Measurements from ENCODE around the gene MRPL1. TPM values are rescaled to one million over a fixed set of nuclear protein-coding genes. Genes with fewer than 3 reads are reported as not detected.
"Not testable (repeated sequence)": the region's sequence is repeated elsewhere in the genome, so short reads cannot be mapped to it uniquely, and the experiment has no call there.

Gene MRPL1
- total RNA-seq, 1 donor from 2014 or later = 72.7 TPM

DNA sequence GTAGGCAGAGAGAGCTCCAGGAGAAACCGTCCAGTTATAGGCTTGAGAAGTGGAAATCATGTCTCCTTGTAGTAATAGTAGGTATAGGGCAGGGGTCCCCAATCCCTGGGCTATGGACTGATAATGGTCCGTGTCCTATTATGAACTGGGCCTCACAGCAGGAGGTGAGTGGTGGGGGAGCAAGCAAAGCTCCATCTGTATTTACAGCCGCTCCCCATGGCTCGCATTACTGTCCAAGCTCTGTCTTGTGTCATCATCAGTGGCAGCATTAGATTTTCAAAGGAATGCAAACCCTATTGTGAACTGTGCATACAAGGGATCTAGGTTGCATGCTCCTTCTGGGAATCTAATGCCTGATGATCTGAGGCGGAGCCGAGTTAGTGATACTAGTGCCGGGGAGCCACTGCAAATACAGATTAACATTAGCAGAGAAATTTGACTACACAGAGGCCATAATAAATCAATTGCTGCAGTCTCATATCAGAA lies 67.6 kb downstream of the MRPL1 start:
- intact Hi-C loops (cut with micrococcal nuclease) = no loop called here
- no peak for DNase-seq (ENCODE audit: low spot score)
- Mint-ChIP-seq H3K9me3 (peaks cover 11% of the 10 kb centered on the region), H3K27ac (no peak overlapping the region), H3K27me3 (ENCODE audit: insufficient read depth) (no peaks in the 10 kb centered on the region), H3K36me3 (ENCODE audit: low read depth) (peaks cover 28% of the 10 kb centered on the region), H3K4me1 (ENCODE audit: low read depth) (no peaks in the 10 kb centered on the region), H3K4me3 (no peak overlapping the region)

GRCh38 chr4:77930876-77931275 lies 68.2 kb downstream of the MRPL1 start:
- H3K27ac Mint-ChIP-seq = peak overlapping the region; percentile 4
- no peaks in the 10 kb centered on the region for H3K4me1 Mint-ChIP-seq (ENCODE audit: low read depth)
- no peak overlapping the region for H3K4me3 Mint-ChIP-seq
- H3K36me3 Mint-ChIP-seq (ENCODE audit: low read depth) = peaks cover 24% of the 10 kb centered on the region
- H3K27me3 Mint-ChIP-seq (ENCODE audit: insufficient read depth) = no peaks in the 10 kb centered on the region
- DNase-seq (ENCODE audit: low spot score) = no peak
- intact Hi-C loops (cut with micrococcal nuclease) = no loop called here
- peaks cover 6% of the 10 kb centered on the region for H3K9me3 Mint-ChIP-seq

DNA sequence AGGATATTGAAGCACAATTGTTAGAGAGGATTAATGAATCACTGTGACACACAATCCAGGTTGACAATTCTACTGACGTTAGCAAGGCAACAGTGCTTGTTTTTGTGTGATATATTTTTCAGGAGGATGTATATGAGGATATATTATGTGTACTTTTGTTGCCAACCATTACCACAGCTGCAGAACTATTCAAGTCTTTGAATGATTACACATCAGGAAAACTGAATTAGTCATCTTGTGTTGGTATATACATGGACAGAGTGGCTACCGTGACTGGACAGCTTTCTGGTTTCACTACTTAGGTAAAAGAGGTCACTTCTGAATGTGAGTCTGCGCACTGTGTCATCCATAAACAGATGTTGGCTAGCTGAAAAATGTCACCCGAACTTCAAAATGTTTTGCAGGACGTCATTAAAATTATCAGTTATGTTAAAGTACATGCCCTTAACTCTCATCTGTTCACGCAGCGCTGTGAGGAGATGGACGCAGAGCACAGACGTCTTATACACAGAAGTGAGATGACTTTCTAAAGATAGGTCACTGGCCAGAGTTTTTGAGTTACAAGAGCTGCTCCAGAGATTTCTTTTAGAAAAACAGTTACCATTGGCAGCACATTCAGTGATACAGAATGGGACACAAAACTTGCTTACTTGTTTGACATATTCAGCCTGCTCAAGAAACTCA lies 69.0 kb downstream of the MRPL1 start:
- Mint-ChIP-seq H3K4me1 (ENCODE audit: low read depth) (no peaks in the 10 kb centered on the region), H3K36me3 (ENCODE audit: low read depth) (peaks cover 21% of the 10 kb centered on the region), H3K27me3 (ENCODE audit: insufficient read depth) (no peaks in the 10 kb centered on the region), H3K4me3 (no peak overlapping the region), H3K9me3 (no peaks in the 10 kb centered on the region), H3K27ac (no peak overlapping the region)
- intact Hi-C loops (cut with micrococcal nuclease) = no loop called here
- DNase-seq (ENCODE audit: low spot score) = no peak

GRCh38 chr4:77938560-77938959 lies 75.9 kb downstream of the MRPL1 start:
- H3K4me1 Mint-ChIP-seq (ENCODE audit: low read depth) = peaks cover 16% of the 10 kb centered on the region
- H3K27ac Mint-ChIP-seq = no peak overlapping the region
- H3K4me3 Mint-ChIP-seq = no peak overlapping the region
- no peaks in the 10 kb centered on the region for H3K27me3 Mint-ChIP-seq (ENCODE audit: insufficient read depth)
- H3K9me3 Mint-ChIP-seq = peaks cover 9% of the 10 kb centered on the region
- intact Hi-C loops (cut with micrococcal nuclease) = no loop called here
- H3K36me3 Mint-ChIP-seq (ENCODE audit: low read depth) = peaks cover 40% of the 10 kb centered on the region
- no peak for DNase-seq (ENCODE audit: low spot score)

GRCh38 chr4:77945929-77946328 lies 83.3 kb downstream of the MRPL1 start:
- H3K27me3 Mint-ChIP-seq (ENCODE audit: insufficient read depth); H3K4me3 Mint-ChIP-seq; H3K27ac Mint-ChIP-seq; intact Hi-C loops (cut with micrococcal nuclease); DNase-seq (ENCODE audit: low spot score): not testable (repeated sequence)
- peaks cover 21% of the 10 kb centered on the region for H3K36me3 Mint-ChIP-seq (ENCODE audit: low read depth)
- H3K9me3 Mint-ChIP-seq = peaks cover 14% of the 10 kb centered on the region
- peaks cover 19% of the 10 kb centered on the region for H3K4me1 Mint-ChIP-seq (ENCODE audit: low read depth)

GRCh38 chr4:77950203-77950602 lies 87.6 kb downstream of the MRPL1 start:
- DNase-seq (ENCODE audit: low spot score) = no peak
- peaks cover 29% of the 10 kb centered on the region for H3K36me3 Mint-ChIP-seq (ENCODE audit: low read depth)
- peaks cover 1% of the 10 kb centered on the region for H3K27me3 Mint-ChIP-seq (ENCODE audit: insufficient read depth)
- H3K4me3 Mint-ChIP-seq = no peak overlapping the region
- peaks cover 5% of the 10 kb centered on the region for H3K9me3 Mint-ChIP-seq
- H3K4me1 Mint-ChIP-seq (ENCODE audit: low read depth) = peaks cover 6% of the 10 kb centered on the region
- intact Hi-C loops (cut with micrococcal nuclease) = loop anchor here (10.0 kb wide), 2 partner anchors 365 to 825 kb away; partner anchors contain the start of gene BMP2K
- no peak overlapping the region for H3K27ac Mint-ChIP-seq

- no peak overlapping the region for H3K27ac Mint-ChIP-seq
- no peaks in the 10 kb centered on the region for H3K9me3 Mint-ChIP-seq
- H3K4me1 Mint-ChIP-seq (ENCODE audit: low read depth) = peaks cover 6% of the 10 kb centered on the region
- intact Hi-C loops (cut with micrococcal nuclease) = loop anchor here (2.0 to 10.0 kb wide), 3 partner anchors 132 to 822 kb away; partner anchors contain the start of gene BMP2K
- H3K27me3 Mint-ChIP-seq (ENCODE audit: insufficient read depth) = peaks cover 1% of the 10 kb centered on the region
- peaks cover 24% of the 10 kb centered on the region for H3K36me3 Mint-ChIP-seq (ENCODE audit: low read depth)
- H3K4me3 Mint-ChIP-seq = no peak overlapping the region
- DNase-seq (ENCODE audit: low spot score) = no peak
Observed at GRCh38 chr4:77952457-77952856, 89.8 kb downstream of the MRPL1 start.

GRCh38 chr4:77954690-77955089 lies 92.1 kb downstream of the MRPL1 start:
- intact Hi-C loops (cut with micrococcal nuclease) = loop anchor here (5.0 to 10.0 kb wide), 5 partner anchors 370 to 983 kb away; partner anchors contain the start of genes BMP2K and PAQR3
- Mint-ChIP-seq H3K27ac (no peak overlapping the region), H3K9me3 (no peaks in the 10 kb centered on the region), H3K36me3 (ENCODE audit: low read depth) (peaks cover 24% of the 10 kb centered on the region), H3K4me3 (no peak overlapping the region), H3K4me1 (ENCODE audit: low read depth) (peaks cover 6% of the 10 kb centered on the region), H3K27me3 (ENCODE audit: insufficient read depth) (peaks cover 1% of the 10 kb centered on the region)
- no peak for DNase-seq (ENCODE audit: low spot score)

- no peak overlapping the region for H3K4me3 Mint-ChIP-seq
- peaks cover 17% of the 10 kb centered on the region for H3K36me3 Mint-ChIP-seq (ENCODE audit: low read depth)
- no peaks in the 10 kb centered on the region for H3K9me3 Mint-ChIP-seq
- peaks cover 6% of the 10 kb centered on the region for H3K4me1 Mint-ChIP-seq (ENCODE audit: low read depth)
- no peak for DNase-seq (ENCODE audit: low spot score)
- peaks cover 1% of the 10 kb centered on the region for H3K27me3 Mint-ChIP-seq (ENCODE audit: insufficient read depth)
- no peak overlapping the region for H3K27ac Mint-ChIP-seq
- intact Hi-C loops (cut with micrococcal nuclease) = loop anchor here (5.0 to 10.0 kb wide), 5 partner anchors 372 to 980 kb away; partner anchors contain the start of genes BMP2K and PAQR3
Observed at GRCh38 chr4:77956917-77957316, 94.3 kb downstream of the MRPL1 start.

GRCh38 chr4:77958897-77959296 lies 96.3 kb downstream of the MRPL1 start:
- no peak for DNase-seq (ENCODE audit: low spot score)
- no peaks in the 10 kb centered on the region for H3K9me3 Mint-ChIP-seq
- peaks cover 1% of the 10 kb centered on the region for H3K27me3 Mint-ChIP-seq (ENCODE audit: insufficient read depth)
- H3K4me1 Mint-ChIP-seq (ENCODE audit: low read depth) = no peaks in the 10 kb centered on the region
- H3K27ac Mint-ChIP-seq = no peak overlapping the region
- H3K4me3 Mint-ChIP-seq = no peak overlapping the region
- intact Hi-C loops (cut with micrococcal nuclease) = loop anchor here (1.0 to 10.0 kb wide), 7 partner anchors 374 to 978 kb away; partner anchors contain the start of genes BMP2K and PAQR3
- H3K36me3 Mint-ChIP-seq (ENCODE audit: low read depth) = peaks cover 8% of the 10 kb centered on the region

DNA sequence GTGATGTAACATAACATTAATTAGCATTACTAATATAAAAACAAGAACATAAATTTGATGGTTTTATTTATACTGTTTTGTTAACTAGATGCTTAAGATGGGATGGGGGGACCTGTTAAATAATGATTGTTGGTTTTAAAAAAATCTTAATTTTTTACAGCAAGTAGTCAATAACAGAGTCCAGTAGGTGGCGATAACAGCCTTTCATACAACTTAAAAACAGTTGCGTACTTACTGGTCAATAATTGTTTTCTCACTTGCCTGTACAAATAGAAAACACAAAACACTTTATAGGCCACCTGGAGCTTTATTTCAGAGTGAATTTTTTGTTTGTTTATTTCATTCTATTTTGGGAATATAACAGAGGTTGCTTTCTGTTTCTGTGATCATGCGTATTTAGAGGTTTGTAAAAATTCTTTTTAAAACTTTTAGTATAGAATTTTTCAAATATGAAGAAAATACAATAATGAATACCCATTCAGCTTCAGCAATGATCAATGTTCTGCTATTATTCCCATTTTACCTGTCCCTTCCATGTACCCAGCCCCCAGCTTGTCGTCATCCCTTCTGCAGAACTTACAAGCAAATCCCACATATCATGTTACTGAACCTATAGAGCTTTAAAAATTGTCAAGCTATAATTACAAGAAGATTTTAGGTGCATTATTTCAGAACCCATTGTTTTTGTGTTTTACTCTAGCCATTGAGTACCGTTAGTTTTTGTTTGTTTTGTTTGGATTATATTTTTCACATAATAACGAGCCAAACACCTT lies 97.1 kb downstream of the MRPL1 start:
- Mint-ChIP-seq H3K4me3 (no peak overlapping the region), H3K27ac (no peak overlapping the region), H3K4me1 (ENCODE audit: low read depth) (no peaks in the 10 kb centered on the region), H3K9me3 (no peaks in the 10 kb centered on the region), H3K27me3 (ENCODE audit: insufficient read depth) (peaks cover under 1% of the 10 kb centered on the region), H3K36me3 (ENCODE audit: low read depth) (peaks cover 2% of the 10 kb centered on the region)
- intact Hi-C loops (cut with micrococcal nuclease) = loop anchor here (1.0 to 10.0 kb wide), 7 partner anchors 375 to 978 kb away; partner anchors contain the start of genes BMP2K and PAQR3
- DNase-seq (ENCODE audit: low spot score) = no peak

DNA sequence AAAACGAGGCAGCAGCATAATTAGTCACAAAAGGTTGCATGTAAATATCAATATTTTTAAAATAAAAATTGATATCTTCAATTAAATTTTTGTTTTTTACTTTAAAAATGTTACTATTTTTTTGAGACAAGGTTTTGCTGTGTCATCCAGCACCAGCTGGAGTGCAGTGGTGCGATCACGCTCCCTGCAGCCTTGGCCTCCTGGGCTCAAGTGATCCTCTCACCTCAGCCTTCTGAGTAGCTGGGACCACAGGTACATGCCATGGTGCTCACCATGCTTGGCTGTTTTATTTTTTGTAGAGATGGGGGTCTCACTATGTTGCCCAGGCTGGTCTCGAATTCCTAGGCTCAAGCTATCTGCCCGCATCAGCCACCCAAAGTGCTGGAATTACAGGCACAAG lies 97.7 kb downstream of the MRPL1 start:
- Mint-ChIP-seq H3K4me1 (ENCODE audit: low read depth) (no peaks in the 10 kb centered on the region), H3K27ac (no peak overlapping the region), H3K4me3 (no peak overlapping the region), H3K27me3 (ENCODE audit: insufficient read depth) (no peaks in the 10 kb centered on the region), H3K36me3 (ENCODE audit: low read depth) (no peaks in the 10 kb centered on the region), H3K9me3 (no peaks in the 10 kb centered on the region)
- DNase-seq (ENCODE audit: low spot score) = no peak
- intact Hi-C loops (cut with micrococcal nuclease) = no loop called here

DNA sequence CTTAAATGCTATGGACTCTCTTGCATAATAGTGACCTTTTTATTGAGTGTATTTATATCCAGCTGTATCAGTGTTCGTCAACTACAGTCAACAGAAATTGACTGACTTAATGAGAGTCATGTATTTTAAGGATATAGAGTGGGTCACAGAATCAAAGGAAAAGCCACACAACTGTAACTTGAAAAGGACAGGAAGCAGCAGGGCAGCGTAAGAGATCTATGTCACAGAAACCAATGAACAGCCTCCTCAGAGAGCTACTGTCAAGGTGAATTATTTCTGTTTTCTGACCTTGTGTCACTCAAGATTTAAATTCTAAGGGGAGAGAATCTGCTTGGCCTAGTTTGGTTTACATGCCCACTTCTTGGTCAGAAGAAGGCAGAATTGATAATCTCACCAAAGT lies 100.4 kb downstream of the MRPL1 start:
- intact Hi-C loops (cut with micrococcal nuclease) = no loop called here

More for the DNA sequence above, 100.4 kb downstream of the MRPL1 start:
- no peaks in the 10 kb centered on the region for H3K9me3 Mint-ChIP-seq
- H3K27ac Mint-ChIP-seq = no peak overlapping the region
- H3K36me3 Mint-ChIP-seq (ENCODE audit: low read depth) = no peaks in the 10 kb centered on the region
- no peak overlapping the region for H3K4me3 Mint-ChIP-seq
- no peak for DNase-seq (ENCODE audit: low spot score)
- no peaks in the 10 kb centered on the region for H3K27me3 Mint-ChIP-seq (ENCODE audit: insufficient read depth)
- H3K4me1 Mint-ChIP-seq (ENCODE audit: low read depth) = no peaks in the 10 kb centered on the region

Data from activated T-helper 1 cell treated with anti-CD3 and anti-CD28 coated beads, Interleukin-12 subunit alpha, Interleukin-12 subunit beta, Interleukin-2, Interleukin-4 antibody, amounts not matched to agents 30 ng/mL and 10 ng/mL and 1 ng/mL, durations not matched to agents 14 hours and 24 hours and 36 hours (primary cell).